NK-92 treated with Interleukin-12 subunit alpha and Interleukin-12 subunit beta, amount 100 ng/mL, for 24 hours (cell line): ENCODE measurements around the gene TMEM183A.
"Not testable (repeated sequence)": the region's sequence is repeated elsewhere in the genome, so short reads cannot be mapped to it uniquely, and the experiment has no call there.

Experiments used
- DNase-seq: peaks from one replicate; lab custom pipeline; 2025; lab: John Stamatoyannopoulos, UW

Gene TMEM183A

GRCh38 chr1:202987922-202988583, 19.1 kb upstream of the TMEM183A start:
- no peak for DNase-seq

- no peak for DNase-seq
These were observed 17.3 kb upstream of the TMEM183A start for GRCh38 chr1:202989879-202990278.

GRCh38 chr1:202991112-202991511, 16.1 kb upstream of the TMEM183A start:
- DNase-seq: no peak

- no peak for DNase-seq
These were observed 12.4 kb upstream of the TMEM183A start for GRCh38 chr1:202994756-202995155.

- DNase-seq: no peak
These were observed 8.1 kb upstream of the TMEM183A start for GRCh38 chr1:202998836-202999750.

GRCh38 chr1:203000217-203000944, 6.8 kb upstream of the TMEM183A start:
- no peak for DNase-seq

GRCh38 chr1:203001986-203002385, 5.2 kb upstream of the TMEM183A start:
- no peak for DNase-seq

- DNase-seq: no peak
These were observed 4.2 kb upstream of the TMEM183A start for GRCh38 chr1:203002951-203003350.

- DNase-seq: not testable (repeated sequence)
These were observed 1.6 kb upstream of the TMEM183A start for GRCh38 chr1:203005395-203006142.

GRCh38 chr1:203009185-203009584, 2.0 kb downstream of the TMEM183A start:
- DNase-seq: no peak

- no peak for DNase-seq
These were observed 4.4 kb downstream of the TMEM183A start for GRCh38 chr1:203011582-203011981.

GRCh38 chr1:203017061-203017460, 9.9 kb downstream of the TMEM183A start:
- DNase-seq: no peak

- DNase-seq: no peak
These were observed 10.5 kb downstream of the TMEM183A start for GRCh38 chr1:203017692-203018091.

GRCh38 chr1:203022855-203023254, 15.7 kb downstream of the TMEM183A start:
- DNase-seq: not testable (repeated sequence)

GRCh38 chr1:203025686-203026030, 18.5 kb downstream of the TMEM183A start:
- no peak for DNase-seq

- DNase-seq: no peak
These were observed 19.0 kb downstream of the TMEM183A start, which contains the start of gene PPFIA4 for GRCh38 chr1:203026031-203026665. Gene PPFIA4, plus strand, starts transcription at chr1:203026491. Its CDS starts 12,518 bp downstream, at chr1:203039009.

- DNase-seq: no peak
These were observed 19.8 kb downstream of the TMEM183A start for GRCh38 chr1:203026666-203027663.

- DNase-seq: no peak
These were observed 21.1 kb downstream of the TMEM183A start for GRCh38 chr1:203028067-203028783.

- no peak for DNase-seq
These were observed 21.8 kb downstream of the TMEM183A start for GRCh38 chr1:203028784-203029553.
